GM12891 (cell line): ENCODE data around the gene CCDC81.

Experiments
- PAX5 ChIP-seq: IDR thresholded peaks from 2 replicates; pipeline ENCODE4 v1.6.1; 2011; ENCODE audit warnings: low read length, moderate library complexity, mild to moderate bottlenecking; ENCODE audit not compliant: insufficient read depth, severe bottlenecking
- TAF1 ChIP-seq: IDR thresholded peaks from 2 replicates; pipeline ENCODE4 v1.6.1; 2011; ENCODE audit warnings: low read depth, low read length, control low read depth

DNA sequence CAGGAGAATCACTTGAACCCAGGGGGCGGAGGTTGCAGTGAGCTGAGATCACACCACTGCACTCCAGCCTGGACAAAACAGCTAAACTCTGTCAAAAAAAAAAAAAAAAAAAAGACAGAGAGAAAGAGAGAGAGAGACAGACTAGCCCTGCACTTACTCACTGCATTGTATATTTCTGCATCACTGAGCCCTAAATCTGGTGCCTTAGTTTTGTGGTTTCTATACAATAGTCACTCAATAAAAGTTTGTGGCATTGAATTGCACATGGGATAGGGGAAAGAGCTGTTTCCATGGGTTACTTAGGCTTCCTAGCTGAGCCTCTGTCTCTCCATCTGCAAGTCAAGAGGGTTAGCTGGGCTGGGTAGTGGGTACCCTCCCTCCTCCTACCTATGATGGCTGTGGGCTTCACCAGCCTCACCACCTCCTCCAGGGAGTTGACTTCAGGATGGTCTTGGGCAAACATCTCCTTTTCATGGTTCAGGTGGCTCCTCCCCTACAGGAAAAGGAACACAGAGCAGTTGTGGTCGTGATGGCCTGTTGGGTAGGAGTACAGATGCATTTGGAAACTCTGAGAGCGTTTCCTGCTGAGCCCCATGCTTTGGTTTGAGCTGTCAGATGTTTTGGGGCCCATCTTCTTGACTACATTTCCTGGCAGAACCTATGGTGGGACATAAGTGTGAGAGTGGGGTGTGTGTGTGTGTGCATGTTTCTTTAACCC, 73.2 kb downstream of the CCDC81 start:
- TF ChIP-seq PAX5: no peak
- TF ChIP-seq TAF1: no peak
